HT-29 (cell line): ENCODE results near the gene MECP2. TPM values are rescaled to one million over a fixed set of nuclear protein-coding genes. Genes with fewer than 3 reads are reported as not detected.

ENCODE experiments used
- DNase-seq: peaks from one replicate; pipeline ENCODE4 v3.0.0-alpha.2; 2015; ENCODE audit warnings: low spot score
- total RNA-seq: library from RNA; depleted of rRNA; stranded (reverse); fragments of >200 nt; shearing (Covaris generic); gene quantifications from 2 replicates; pipeline ENCODE4 v1.2.3, GENCODE V29; 2014

MECP2 gene
- total RNA-seq, 1 experiment from 2014 or later, result 41.6 TPM

GRCh38 chrX:154033848-154034247, 63.7 kb downstream of the MECP2 start:
- DNase-seq, result no peak

GRCh38 chrX:154032653-154033052, 64.9 kb downstream of the MECP2 start:
- no peak for DNase-seq

GRCh38 chrX:154032160-154032559, 65.4 kb downstream of the MECP2 start:
- DNase-seq, result no peak

- DNase-seq, result no peak
These were observed 66.7 kb downstream of the MECP2 start for GRCh38 chrX:154030715-154031305.

- DNase-seq, result no peak
These were observed 67.3 kb downstream of the MECP2 start for GRCh38 chrX:154030266-154030665.

- peak; percentile 23 for DNase-seq
These were observed 68.1 kb downstream of the MECP2 start for GRCh38 chrX:154029439-154029838.

DNA sequence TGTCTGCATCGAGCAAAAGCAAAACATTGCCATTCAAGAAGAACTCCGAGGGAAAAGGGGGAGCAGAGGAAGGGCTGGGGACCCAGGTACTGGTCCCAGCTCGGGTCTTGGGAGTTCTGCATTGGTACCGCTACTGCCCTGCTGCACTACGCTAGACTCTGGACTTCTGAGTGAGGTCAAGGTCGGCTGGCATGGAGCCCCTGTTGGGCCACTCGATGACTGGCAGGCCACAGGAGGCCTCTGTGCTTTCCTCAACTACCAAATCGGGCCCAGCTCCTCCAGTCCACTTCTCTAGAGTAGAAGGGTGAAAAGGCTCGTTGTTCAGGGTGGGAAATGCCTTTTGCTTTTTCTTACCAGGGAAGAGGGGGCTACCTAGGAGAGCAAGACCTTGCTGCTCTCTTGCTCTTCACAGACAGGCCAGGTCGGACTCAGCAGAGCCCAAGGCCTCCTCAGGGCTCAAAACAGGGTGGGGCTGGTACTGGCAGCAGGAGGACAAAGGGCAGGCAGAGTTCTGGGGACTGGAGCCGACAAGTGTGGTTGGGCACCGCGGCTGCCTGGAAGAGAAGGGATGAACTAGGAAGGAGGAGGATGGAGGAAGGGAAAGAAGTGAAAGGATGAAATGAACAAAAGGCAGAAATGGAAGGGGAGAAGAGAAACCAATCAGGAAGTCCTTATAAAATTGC, 68.9 kb downstream of the MECP2 start:
- peak; percentile 37 for DNase-seq

DNA sequence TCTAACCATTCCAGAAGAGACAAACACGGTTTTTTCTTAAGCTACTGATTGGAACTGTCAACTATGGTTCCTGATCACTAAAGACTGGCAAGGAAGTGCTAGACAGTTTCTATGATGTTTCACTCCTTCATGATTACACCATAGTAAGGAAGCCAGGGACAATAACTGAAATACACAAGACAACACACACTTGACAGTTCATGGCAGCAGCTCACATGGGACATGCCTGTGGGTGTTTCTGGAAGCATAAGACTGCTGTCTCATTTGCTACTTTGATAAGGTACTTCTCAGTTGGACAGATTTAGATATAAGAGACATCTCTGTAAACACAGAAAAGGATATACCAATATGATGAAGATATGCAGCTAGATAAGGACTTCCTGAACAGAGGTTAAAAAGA, 69.5 kb downstream of the MECP2 start:
- DNase-seq, result no peak

- DNase-seq, result no peak
These were observed 70.5 kb downstream of the MECP2 start for GRCh38 chrX:154027022-154027402.

- no peak for DNase-seq
These were observed 71.1 kb downstream of the MECP2 start for GRCh38 chrX:154026136-154027021.

DNA sequence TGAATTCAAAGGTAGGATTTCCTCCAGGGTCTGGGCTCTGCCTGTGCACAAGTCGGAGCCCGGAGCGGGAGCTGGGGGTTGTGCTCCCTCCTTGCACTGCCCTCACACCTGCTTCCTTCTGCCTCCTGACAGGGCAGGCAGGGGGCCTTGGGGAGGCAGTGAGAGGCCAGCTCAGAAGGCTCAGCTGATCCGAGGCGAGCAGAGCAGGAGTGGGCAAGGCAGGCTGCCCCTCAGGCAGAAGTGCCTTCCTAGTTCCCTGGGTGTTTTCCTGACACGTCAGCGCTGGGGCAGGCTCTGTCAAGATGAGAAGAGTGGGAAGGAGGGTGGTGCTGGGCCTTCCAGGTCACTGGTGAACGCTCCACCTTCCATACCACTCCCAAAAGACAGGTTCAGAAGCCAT, 72.3 kb downstream of the MECP2 start:
- no peak for DNase-seq

GRCh38 chrX:154024271-154024670, 73.2 kb downstream of the MECP2 start:
- no peak for DNase-seq

DNA sequence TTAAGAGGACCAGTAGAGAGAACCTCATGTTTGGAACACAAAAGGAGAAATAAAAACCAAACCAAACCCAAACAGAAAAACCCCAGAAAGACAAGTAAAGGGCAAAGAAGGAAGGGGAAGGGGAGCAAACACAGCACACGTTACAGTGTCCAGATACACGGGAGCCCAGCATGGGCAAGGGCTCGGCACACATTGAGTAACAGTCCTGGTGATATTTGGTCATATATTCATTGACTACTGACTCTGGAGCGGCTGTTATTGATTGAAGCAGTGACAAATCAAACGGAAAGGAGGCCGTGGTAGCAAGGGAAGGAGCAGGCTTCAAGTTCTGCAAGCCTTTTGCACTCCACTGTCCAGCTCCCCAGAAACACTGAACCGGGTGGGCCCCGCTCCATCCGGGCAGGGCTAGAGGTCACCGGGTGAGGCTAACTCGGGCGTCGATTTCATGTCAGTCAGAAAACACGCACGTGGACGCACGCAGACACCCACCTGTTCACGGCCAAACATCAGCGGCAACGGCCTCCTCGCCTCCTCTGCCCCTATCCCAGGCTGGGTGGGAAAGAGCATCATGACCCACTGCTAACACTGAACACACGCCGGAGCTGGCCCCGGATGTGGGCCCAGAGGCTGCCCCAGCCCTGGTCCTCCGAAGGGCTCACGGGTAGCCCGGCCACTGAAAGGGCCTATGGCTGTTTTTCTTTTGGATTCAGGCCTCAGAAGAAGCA, 74.1 kb downstream of the MECP2 start:
- DNase-seq, result no peak

- DNase-seq, result no peak
These were observed 75.4 kb downstream of the MECP2 start for GRCh38 chrX:154022108-154022507.

DNA sequence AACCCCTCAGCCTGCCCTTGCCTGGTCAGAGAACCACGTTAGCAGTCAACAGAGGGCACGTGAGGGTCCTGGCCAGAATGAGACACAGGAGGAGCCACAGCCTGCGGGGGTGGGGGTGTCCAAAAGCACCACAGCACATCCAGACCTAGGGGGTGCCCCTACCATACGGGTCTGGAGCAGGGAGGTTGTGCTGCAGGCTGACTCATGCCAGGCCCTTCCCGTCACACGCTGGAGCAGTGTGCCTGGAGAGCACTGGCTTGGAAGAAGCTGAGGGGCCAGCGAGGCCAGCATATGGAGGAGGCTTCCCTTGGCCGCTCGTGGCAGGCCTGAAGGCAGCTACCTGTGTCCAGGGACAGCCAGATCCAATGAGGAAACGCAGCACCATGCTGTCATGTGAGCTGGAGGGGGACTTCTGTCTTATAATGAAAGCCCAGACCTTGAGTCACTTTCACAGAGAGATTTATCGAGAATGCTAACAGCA, 76.3 kb downstream of the MECP2 start:
- no peak for DNase-seq

GRCh38 chrX:154020536-154021115, 76.9 kb downstream of the MECP2 start:
- no peak for DNase-seq

DNA sequence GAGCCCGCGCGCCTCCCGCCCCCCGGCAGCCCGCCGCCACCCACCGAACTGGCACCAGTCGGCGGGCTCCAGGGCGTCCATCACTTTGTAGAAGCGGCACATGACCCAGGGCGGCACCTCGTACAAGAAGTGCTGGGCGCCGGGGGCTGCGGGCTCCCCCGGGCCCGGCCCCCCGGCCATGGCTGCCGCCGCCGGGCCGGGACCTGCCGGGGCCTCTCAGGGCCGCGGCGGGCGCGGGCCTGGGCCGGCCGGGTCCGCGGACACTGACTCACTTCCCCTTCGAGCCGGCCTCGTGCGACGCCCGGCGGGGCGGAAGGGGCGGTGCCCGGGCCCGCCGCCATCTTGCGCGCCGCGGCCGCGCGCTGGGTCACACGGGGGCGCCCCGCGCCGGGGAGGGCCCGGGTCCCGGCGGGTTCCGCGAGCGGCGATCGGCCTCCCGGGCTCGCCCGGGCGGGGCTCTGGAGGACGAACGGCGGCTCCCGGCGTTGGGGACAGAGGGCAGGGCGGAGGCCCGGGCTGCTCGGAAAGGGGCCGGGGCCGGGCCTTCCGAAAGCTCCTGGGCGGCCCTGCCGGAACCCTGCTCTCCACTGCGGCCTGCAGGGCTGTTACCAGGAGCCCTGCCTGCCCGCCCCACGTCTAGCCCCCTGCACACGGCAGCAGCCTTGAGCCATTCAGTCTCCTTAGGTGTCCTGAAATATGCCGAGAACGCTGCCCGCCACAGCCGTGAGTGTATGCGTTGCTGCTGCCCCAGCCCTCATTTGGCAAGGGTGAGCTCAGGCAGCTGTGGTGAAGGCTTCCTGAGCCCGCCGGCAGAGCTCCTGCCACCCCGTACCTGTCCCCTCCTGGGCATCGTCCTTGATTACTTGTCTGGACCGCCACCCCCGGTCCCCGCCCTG, 77.6 kb downstream of the MECP2 start, which contains the start of gene IRAK1:
IRAK1 (minus strand) TSS at position 270 of the 896 bp plus-strand sequence; CDS start at position 180, 90 bp downstream.
- peak; percentile 62 for DNase-seq

- DNase-seq, result peak; percentile 34
These were observed 78.4 kb downstream of the MECP2 start for GRCh38 chrX:154019061-154019621.

GRCh38 chrX:154018518-154019060, 78.9 kb downstream of the MECP2 start:
- DNase-seq, result peak; percentile 34
